Transverse colon (tissue), 4 donors: ENCODE results near the gene MMP2.

Source experiments
- EP300 ChIP-seq: sonication (generic); formaldehyde crosslinking; IDR thresholded peaks from one replicate; pipeline ENCODE4 v1.6.1; 2017; ENCODE audit warnings: antibody characterized with exemption, low read depth
- POLR2A ChIP-seq: fragments of 450-650 bp; IDR thresholded peaks from one replicate; pipeline ENCODE4 v1.6.1; 2016; ENCODE audit warnings: antibody characterized with exemption, mild to moderate bottlenecking, moderate library complexity
- POLR2AphosphoS5 ChIP-seq, 3 donors: sonication (generic); formaldehyde crosslinking; IDR thresholded peaks; one replicate each; pipeline ENCODE4 v1.6.1; 2016; ENCODE audit warnings: antibody characterized with exemption in 3 of 3
- TF ChIP-seq, protein P1 (sequence below), 5 experiments: fragments of 200-600 bp in 3 of 5; fragments of 450-650 bp in 2 of 5; sonication (generic) in 3 of 5; IDR thresholded peaks; 1 replicate in 2 of 5; 2 replicates in 3 of 5; pipeline ENCODE4 v1.5.1; 2016 to 2017; ENCODE audit warnings: antibody characterized with exemption in 5 of 5, inconsistent platforms in 3 of 5, mild to moderate bottlenecking in 2 of 5, moderate library complexity in 1 of 5

DNA sequence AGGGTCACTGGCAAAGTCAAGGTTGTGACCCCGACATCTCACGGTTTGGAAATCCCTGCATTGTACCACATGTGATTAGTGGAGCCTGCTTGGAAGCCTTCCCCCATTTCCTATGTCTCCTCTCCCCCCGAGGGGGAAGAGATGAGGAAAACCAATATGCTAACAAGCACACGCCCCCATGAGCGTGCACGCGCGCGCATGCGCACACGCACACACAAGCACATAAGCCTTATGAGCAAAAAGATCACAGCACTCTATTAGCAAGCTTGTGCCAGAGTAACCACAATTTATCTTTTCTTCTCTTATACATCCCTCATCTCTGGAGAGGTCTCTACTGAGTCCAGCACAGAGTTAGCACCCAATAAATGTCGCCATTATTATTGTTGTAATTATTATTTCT is 31.8 kb upstream of the MMP2 start:
- TF ChIP-seq, protein P1, sequence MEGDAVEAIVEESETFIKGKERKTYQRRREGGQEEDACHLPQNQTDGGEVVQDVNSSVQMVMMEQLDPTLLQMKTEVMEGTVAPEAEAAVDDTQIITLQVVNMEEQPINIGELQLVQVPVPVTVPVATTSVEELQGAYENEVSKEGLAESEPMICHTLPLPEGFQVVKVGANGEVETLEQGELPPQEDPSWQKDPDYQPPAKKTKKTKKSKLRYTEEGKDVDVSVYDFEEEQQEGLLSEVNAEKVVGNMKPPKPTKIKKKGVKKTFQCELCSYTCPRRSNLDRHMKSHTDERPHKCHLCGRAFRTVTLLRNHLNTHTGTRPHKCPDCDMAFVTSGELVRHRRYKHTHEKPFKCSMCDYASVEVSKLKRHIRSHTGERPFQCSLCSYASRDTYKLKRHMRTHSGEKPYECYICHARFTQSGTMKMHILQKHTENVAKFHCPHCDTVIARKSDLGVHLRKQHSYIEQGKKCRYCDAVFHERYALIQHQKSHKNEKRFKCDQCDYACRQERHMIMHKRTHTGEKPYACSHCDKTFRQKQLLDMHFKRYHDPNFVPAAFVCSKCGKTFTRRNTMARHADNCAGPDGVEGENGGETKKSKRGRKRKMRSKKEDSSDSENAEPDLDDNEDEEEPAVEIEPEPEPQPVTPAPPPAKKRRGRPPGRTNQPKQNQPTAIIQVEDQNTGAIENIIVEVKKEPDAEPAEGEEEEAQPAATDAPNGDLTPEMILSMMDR (IDR thresholded peaks at IDR 0.05), result no peak
- TF ChIP-seq POLR2AphosphoS5 (IDR thresholded peaks at IDR 0.05) (no peak), EP300 (no peak), POLR2A (no peak)
